ENCODE results near the gene HS1BP3. TPM values are rescaled to one million over a fixed set of nuclear protein-coding genes. Genes with fewer than 3 reads are reported as not detected.

HS1BP3 gene
- total and polyA plus RNA-seq, 2 of the 4 experiments (the other 2 are of a cell fraction) = 9.0 to 14.8 TPM

DNA sequence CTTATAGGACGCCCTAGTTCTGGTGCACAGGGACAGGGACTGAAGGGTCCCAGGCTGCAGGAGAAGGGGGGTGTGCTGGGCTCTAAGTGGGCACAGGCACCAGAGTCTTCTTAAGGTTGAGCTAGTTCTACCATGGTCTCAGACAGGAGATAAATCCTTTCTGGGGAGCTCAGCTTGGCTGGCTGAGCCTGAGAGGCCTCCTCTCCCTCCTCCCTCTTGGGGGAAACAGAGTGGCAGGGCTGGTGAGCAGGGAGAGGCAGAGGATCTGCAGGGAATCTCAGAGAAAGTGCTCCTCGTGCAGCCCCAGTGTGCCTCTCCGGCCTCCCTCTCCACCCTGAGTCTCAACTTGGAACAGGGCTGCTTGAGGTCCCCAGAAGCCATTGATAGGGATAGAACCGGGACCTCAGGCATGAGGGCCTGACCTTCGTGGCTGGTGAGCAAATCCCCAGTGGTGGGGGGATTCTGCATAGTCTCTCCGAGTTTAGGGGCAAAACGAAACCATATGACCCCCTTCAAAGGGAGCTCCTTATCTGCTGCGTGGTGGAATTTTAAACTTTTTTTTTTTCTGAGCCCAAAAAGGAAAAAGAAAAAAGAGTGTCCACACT, 18.1 kb upstream of the HS1BP3 start:
- H3K4me3 ChIP-seq (ENCODE audit: insufficient read depth, low read depth, low read length) = no peak overlapping the region
- H3K36me3 ChIP-seq (ENCODE audit: control insufficient read depth, insufficient read depth, low read length) = no peaks in the 10 kb centered on the region
- dilution Hi-C loops (cut with HindIII; ENCODE audit: low sequenced_read_pairs, unreplicated experiment) = no loop called here
- no peak overlapping the region for H2BK15ac ChIP-seq (ENCODE audit: low read depth, low read length)
- H3K23ac ChIP-seq (ENCODE audit: low read depth, low read length) = no peak overlapping the region
- H2BK20ac ChIP-seq (ENCODE audit: low read depth, low read length) = no peak overlapping the region
- H3K79me1 ChIP-seq (ENCODE audit: low read depth in 1 of 2, low read length in 2 of 2) = no peaks in the 10 kb centered on the region
- TF ChIP-seq MAFK (IDR thresholded peaks at IDR 0.05; ENCODE audit: low read depth, low read length) (no peak), RAD21 (IDR thresholded peaks at IDR 0.05; ENCODE audit: low read length) (no peak), FOS (IDR thresholded peaks at IDR 0.05; ENCODE audit: low read depth, low read length) (no peak), CEBPB (IDR thresholded peaks at IDR 0.05; ENCODE audit: low read depth, low read length) (no peak), RFX5 (IDR thresholded peaks at IDR 0.05; ENCODE audit: low read depth, low read length) (no peak), SMC3 (IDR thresholded peaks at IDR 0.05; ENCODE audit: low read depth, low read length) (no peak), CHD1 (IDR thresholded peaks at IDR 0.05; ENCODE audit: low read depth, low read length) (no peak), CTCF (conservative IDR thresholded peaks at IDR 0.05; ENCODE audit: low read depth, low read length) (no peak), NFE2L2 (IDR thresholded peaks at IDR 0.05; ENCODE audit: low read depth, low read length) (no peak), POLR2A (IDR thresholded peaks at IDR 0.05; ENCODE audit: low read depth, low read length) (no peak), RCOR1 (IDR thresholded peaks at IDR 0.05; ENCODE audit: insufficient replicate concordance, low read length) (no peak), BHLHE40 (IDR thresholded peaks at IDR 0.05; ENCODE audit: low read depth, low read length) (no peak), MAZ (IDR thresholded peaks at IDR 0.05; ENCODE audit: borderline replicate concordance, low read depth, low read length) (no peak), USF2 (IDR thresholded peaks at IDR 0.05; ENCODE audit: low read depth, low read length) (no peak)
- TF ChIP-seq, protein P1, sequence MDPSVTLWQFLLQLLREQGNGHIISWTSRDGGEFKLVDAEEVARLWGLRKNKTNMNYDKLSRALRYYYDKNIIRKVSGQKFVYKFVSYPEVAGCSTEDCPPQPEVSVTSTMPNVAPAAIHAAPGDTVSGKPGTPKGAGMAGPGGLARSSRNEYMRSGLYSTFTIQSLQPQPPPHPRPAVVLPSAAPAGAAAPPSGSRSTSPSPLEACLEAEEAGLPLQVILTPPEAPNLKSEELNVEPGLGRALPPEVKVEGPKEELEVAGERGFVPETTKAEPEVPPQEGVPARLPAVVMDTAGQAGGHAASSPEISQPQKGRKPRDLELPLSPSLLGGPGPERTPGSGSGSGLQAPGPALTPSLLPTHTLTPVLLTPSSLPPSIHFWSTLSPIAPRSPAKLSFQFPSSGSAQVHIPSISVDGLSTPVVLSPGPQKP (IDR thresholded peaks at IDR 0.05; ENCODE audit: borderline replicate concordance, low read depth, low read length) = no peak
- H3K27me3 ChIP-seq (ENCODE audit: control insufficient read depth, insufficient read depth, low read length) = peaks cover 86% of the 10 kb centered on the region
- H2BK5ac ChIP-seq (ENCODE audit: low read depth, low read length, poor library complexity, severe bottlenecking) = no peak overlapping the region
- POLR2A ChIA-PET (ENCODE audit: unreplicated experiment) = no interaction called here
- intact Hi-C loops (cut with micrococcal nuclease) = no loop called here
- no peak overlapping the region for H4K5ac ChIP-seq (ENCODE audit: low read depth, low read length)
- H3K4me1 ChIP-seq (ENCODE audit: control insufficient read depth, insufficient read depth, low read length) = peaks cover 3% of the 10 kb centered on the region; the same call in 1 of the 2 replicates
- ATAC-seq (ENCODE audit: low read depth) (no peak), DNase-seq (no peak)
- H3K56ac ChIP-seq (ENCODE audit: extremely low read depth, insufficient read depth, low read length) = no peak overlapping the region
- no peak overlapping the region for H2AK5ac ChIP-seq (ENCODE audit: low read depth, low read length)
- no peak overlapping the region for H3K18ac ChIP-seq (ENCODE audit: low read depth, low read length)
- H3K4ac ChIP-seq (ENCODE audit: low read depth, low read length) = no peak overlapping the region
- H2AFZ ChIP-seq (replicated peaks; ENCODE audit: low read length, poor library complexity) = no peak overlapping the region
- no peak overlapping the region for H3K27ac ChIP-seq (ENCODE audit: insufficient read depth, low read length)
- H4K20me1 ChIP-seq (ENCODE audit: insufficient read depth, low read length) = peaks cover 15% of the 10 kb centered on the region
- in situ Hi-C loops (cut with MboI; ENCODE audit: low sequenced_read_pairs) = loop anchor here (25.0 kb wide), 1 partner anchor 1093 kb away; no protein-coding TSS in a partner anchor
- H4K8ac ChIP-seq (ENCODE audit: low read depth in 2 of 2, low read length in 2 of 2) = no peak overlapping the region
- no peak overlapping the region for H3K14ac ChIP-seq (replicated peaks; ENCODE audit: low read depth, low read length)
- H4K91ac ChIP-seq (ENCODE audit: insufficient read depth, low read depth, low read length) = no peak overlapping the region
- WGBS, 2 experiments (ENCODE audit: extremely low coverage in 2 of 2, insufficient read length in 1 of 2) = no CpG with 5 or more reads among the region's 8 CpGs
- H2BK120ac ChIP-seq (ENCODE audit: low read depth, low read length) = no peak overlapping the region
- H3K4me2 ChIP-seq (ENCODE audit: low read depth, low read length) = no peak overlapping the region
- no peak overlapping the region for H3K9ac ChIP-seq (ENCODE audit: low read depth, low read length)
- peaks cover 12% of the 10 kb centered on the region; the same call in 1 of the 2 replicates for H3K9me3 ChIP-seq (ENCODE audit: control insufficient read depth, insufficient read depth, low read length)
- no peaks in the 10 kb centered on the region for H3K9me1 ChIP-seq (ENCODE audit: insufficient read depth, low read length)
- peak overlapping the region; percentile 28 for H2AK9ac ChIP-seq (replicated peaks; ENCODE audit: low read depth, low read length, poor library complexity)
- no TSS peak for BruUV-seq (replicated peaks)
- CTCF ChIA-PET = interaction anchor here (0.7 kb wide), 1 partner anchor 290 kb away, joined by 3 read pairs; no protein-coding TSS in a partner anchor
